Activated naive CD8-positive, alpha-beta T cell treated with anti-CD3 and anti-CD28 coated beads, Interleukin-2, amount 50 U/mL, for 24 hours (primary cell): ENCODE results near the gene RNF2.
"Not testable (repeated sequence)": the region's sequence is repeated elsewhere in the genome, so short reads cannot be mapped to it uniquely, and the experiment has no call there.

Experiments
- ATAC-seq: fragments of 150-1000 bp; cut with Tn5 transposase; one replicate; pipeline ENCODE4 v1.10.0; 2021
- DNase-seq: peaks from one replicate; pipeline ENCODE4 v3.0.0; 2021
- H3K27ac Mint-ChIP-seq: one replicate; pipeline ENCODE4 v1.8.0; 2021; ENCODE audit warnings: mild to moderate bottlenecking, mixed read lengths
- H3K27me3 Mint-ChIP-seq: one replicate; pipeline ENCODE4 v1.8.0; 2021; ENCODE audit warnings: mixed read lengths
- H3K36me3 Mint-ChIP-seq: one replicate; pipeline ENCODE4 v1.8.0; 2021; ENCODE audit warnings: low read depth, mixed read lengths
- H3K4me1 Mint-ChIP-seq: one replicate; pipeline ENCODE4 v1.8.0; 2021; ENCODE audit warnings: mixed read lengths
- H3K4me3 Mint-ChIP-seq: one replicate; pipeline ENCODE4 v1.8.0; 2021; ENCODE audit warnings: mild to moderate bottlenecking, moderate library complexity, mixed read lengths
- H3K9me3 Mint-ChIP-seq: one replicate; pipeline ENCODE4 v1.8.0; 2021; ENCODE audit warnings: mixed read lengths

The RNF2 gene

GRCh38 chr1:185062710-185063370, 17.5 kb downstream of the RNF2 start:
- ATAC-seq (peak; percentile 31), DNase-seq (no peak)
- H3K36me3 Mint-ChIP-seq = peaks cover 35% of the 10 kb centered on the region
- peaks cover 73% of the 10 kb centered on the region for H3K4me1 Mint-ChIP-seq
- peak overlapping the region; percentile 55 for H3K27ac Mint-ChIP-seq
- H3K9me3 Mint-ChIP-seq = no peaks in the 10 kb centered on the region
- H3K27me3 Mint-ChIP-seq = no peaks in the 10 kb centered on the region
- no peak overlapping the region for H3K4me3 Mint-ChIP-seq

GRCh38 chr1:185063719-185064118, 18.4 kb downstream of the RNF2 start:
- peaks cover 70% of the 10 kb centered on the region for H3K4me1 Mint-ChIP-seq

GRCh38 chr1:185065006-185065405, 19.6 kb downstream of the RNF2 start:
- ATAC-seq, H3K27me3 Mint-ChIP-seq, H3K9me3 Mint-ChIP-seq, DNase-seq, H3K27ac Mint-ChIP-seq, H3K4me3 Mint-ChIP-seq: not testable (repeated sequence)
- H3K4me1 Mint-ChIP-seq = peaks cover 61% of the 10 kb centered on the region
- peaks cover 38% of the 10 kb centered on the region for H3K36me3 Mint-ChIP-seq

More at GRCh38 chr1:185063719-185064118, 18.4 kb downstream of the RNF2 start:
- DNase-seq (no peak), ATAC-seq (no peak)
- no peaks in the 10 kb centered on the region for H3K9me3 Mint-ChIP-seq
- H3K27ac Mint-ChIP-seq = no peak overlapping the region
- no peak overlapping the region for H3K4me3 Mint-ChIP-seq
- no peaks in the 10 kb centered on the region for H3K27me3 Mint-ChIP-seq
- peaks cover 38% of the 10 kb centered on the region for H3K36me3 Mint-ChIP-seq

GRCh38 chr1:185066181-185066580, 20.8 kb downstream of the RNF2 start:
- Mint-ChIP-seq H3K9me3 (no peaks in the 10 kb centered on the region), H3K4me3 (no peak overlapping the region), H3K4me1 (peaks cover 51% of the 10 kb centered on the region), H3K27ac (no peak overlapping the region), H3K27me3 (no peaks in the 10 kb centered on the region), H3K36me3 (peaks cover 35% of the 10 kb centered on the region)
- ATAC-seq (no peak), DNase-seq (no peak)

GRCh38 chr1:185068341-185068740, 23.0 kb downstream of the RNF2 start:
- H3K4me1 Mint-ChIP-seq = peaks cover 43% of the 10 kb centered on the region
- H3K27ac Mint-ChIP-seq = no peak overlapping the region
- ATAC-seq (no peak), DNase-seq (no peak)
- no peaks in the 10 kb centered on the region for H3K27me3 Mint-ChIP-seq
- no peak overlapping the region for H3K4me3 Mint-ChIP-seq
- H3K36me3 Mint-ChIP-seq = peaks cover 38% of the 10 kb centered on the region
- peaks cover 7% of the 10 kb centered on the region for H3K9me3 Mint-ChIP-seq

GRCh38 chr1:185069202-185069772, 23.9 kb downstream of the RNF2 start:
- ATAC-seq (no peak), DNase-seq (no peak)
- H3K9me3 Mint-ChIP-seq = peaks cover 7% of the 10 kb centered on the region
- H3K4me3 Mint-ChIP-seq = no peak overlapping the region
- no peak overlapping the region for H3K27ac Mint-ChIP-seq
- no peaks in the 10 kb centered on the region for H3K27me3 Mint-ChIP-seq
- H3K36me3 Mint-ChIP-seq = peaks cover 31% of the 10 kb centered on the region
- H3K4me1 Mint-ChIP-seq = peaks cover 46% of the 10 kb centered on the region

- peaks cover 52% of the 10 kb centered on the region for H3K4me1 Mint-ChIP-seq
- DNase-seq = no peak
- ATAC-seq = no peak
- H3K36me3 Mint-ChIP-seq = peaks cover 26% of the 10 kb centered on the region
- no peaks in the 10 kb centered on the region for H3K27me3 Mint-ChIP-seq
- peaks cover 7% of the 10 kb centered on the region for H3K9me3 Mint-ChIP-seq
- no peak overlapping the region for H3K4me3 Mint-ChIP-seq
- H3K27ac Mint-ChIP-seq = no peak overlapping the region
Measured at GRCh38 chr1:185070051-185070450, 24.7 kb downstream of the RNF2 start.

GRCh38 chr1:185073725-185074124, 28.4 kb downstream of the RNF2 start:
- peaks cover 11% of the 10 kb centered on the region for H3K9me3 Mint-ChIP-seq
- no peak overlapping the region for H3K4me3 Mint-ChIP-seq
- ATAC-seq (peak; percentile 53), DNase-seq (no peak)
- H3K4me1 Mint-ChIP-seq = peaks cover 46% of the 10 kb centered on the region
- no peak overlapping the region for H3K27ac Mint-ChIP-seq
- peaks cover 13% of the 10 kb centered on the region for H3K36me3 Mint-ChIP-seq
- no peaks in the 10 kb centered on the region for H3K27me3 Mint-ChIP-seq

- no peak overlapping the region for H3K4me3 Mint-ChIP-seq
- peaks cover 11% of the 10 kb centered on the region for H3K9me3 Mint-ChIP-seq
- H3K4me1 Mint-ChIP-seq = peaks cover 44% of the 10 kb centered on the region
- ATAC-seq (peak; percentile 94), DNase-seq (no peak)
- peak overlapping the region; percentile 7 for H3K27ac Mint-ChIP-seq
- H3K36me3 Mint-ChIP-seq = peaks cover 13% of the 10 kb centered on the region
- H3K27me3 Mint-ChIP-seq = no peaks in the 10 kb centered on the region
Measured at GRCh38 chr1:185074307-185074706, 28.9 kb downstream of the RNF2 start.

GRCh38 chr1:185075476-185075875, 30.1 kb downstream of the RNF2 start:
- no peak overlapping the region for H3K27ac Mint-ChIP-seq
- ATAC-seq (no peak), DNase-seq (no peak)
- no peaks in the 10 kb centered on the region for H3K27me3 Mint-ChIP-seq
- H3K4me3 Mint-ChIP-seq = no peak overlapping the region
- H3K36me3 Mint-ChIP-seq = peaks cover 15% of the 10 kb centered on the region
- H3K4me1 Mint-ChIP-seq = peaks cover 46% of the 10 kb centered on the region
- H3K9me3 Mint-ChIP-seq = peaks cover 11% of the 10 kb centered on the region

- H3K27ac Mint-ChIP-seq = no peak overlapping the region
- H3K4me1 Mint-ChIP-seq = peaks cover 37% of the 10 kb centered on the region
- no peaks in the 10 kb centered on the region for H3K27me3 Mint-ChIP-seq
- peaks cover 7% of the 10 kb centered on the region for H3K36me3 Mint-ChIP-seq
- peaks cover 4% of the 10 kb centered on the region for H3K9me3 Mint-ChIP-seq
- no peak for ATAC-seq
- no peak for DNase-seq
- H3K4me3 Mint-ChIP-seq = no peak overlapping the region
Measured at GRCh38 chr1:185077374-185077773, 32.0 kb downstream of the RNF2 start.

GRCh38 chr1:185080422-185080821, 35.1 kb downstream of the RNF2 start:
- Mint-ChIP-seq H3K9me3 (peaks cover 4% of the 10 kb centered on the region), H3K27me3 (no peaks in the 10 kb centered on the region), H3K4me3 (no peak overlapping the region), H3K4me1 (peaks cover 23% of the 10 kb centered on the region), H3K36me3 (peaks cover 8% of the 10 kb centered on the region), H3K27ac (no peak overlapping the region)
- ATAC-seq = no peak
- DNase-seq = no peak

GRCh38 chr1:185083818-185084217, 38.5 kb downstream of the RNF2 start:
- Mint-ChIP-seq H3K36me3 (peaks cover 21% of the 10 kb centered on the region), H3K9me3 (no peaks in the 10 kb centered on the region), H3K4me3 (no peak overlapping the region), H3K27me3 (no peaks in the 10 kb centered on the region), H3K4me1 (peaks cover 9% of the 10 kb centered on the region), H3K27ac (no peak overlapping the region)
- ATAC-seq (no peak), DNase-seq (no peak)

GRCh38 chr1:185087101-185087500, 41.7 kb downstream of the RNF2 start:
- Mint-ChIP-seq H3K4me3 (no peak overlapping the region), H3K27me3 (no peaks in the 10 kb centered on the region), H3K9me3 (no peaks in the 10 kb centered on the region), H3K27ac (no peak overlapping the region), H3K4me1 (peaks cover 7% of the 10 kb centered on the region), H3K36me3 (peaks cover 32% of the 10 kb centered on the region)
- ATAC-seq = no peak
- DNase-seq = no peak

GRCh38 chr1:185087746-185088145, 42.4 kb downstream of the RNF2 start:
- DNase-seq (no peak), ATAC-seq (no peak)
- Mint-ChIP-seq H3K4me1 (peaks cover 7% of the 10 kb centered on the region), H3K27ac (no peak overlapping the region), H3K4me3 (no peak overlapping the region), H3K9me3 (no peaks in the 10 kb centered on the region), H3K27me3 (no peaks in the 10 kb centered on the region), H3K36me3 (peaks cover 32% of the 10 kb centered on the region)
